Measurements from ENCODE around the gene DAZAP2. TPM values are rescaled to one million over a fixed set of nuclear protein-coding genes. Genes with fewer than 3 reads are reported as not detected.
"Not testable (repeated sequence)": the region's sequence is repeated elsewhere in the genome, so short reads cannot be mapped to it uniquely, and the experiment has no call there.

Gene DAZAP2
- polyA plus RNA-seq, 1 donor from 2014 or later: 97.9 TPM

GRCh38 chr12:51253276-51253675 lies 14.7 kb downstream of the DAZAP2 start:
- H3K9me3 ChIP-seq (ENCODE audit: low read length): no peaks in the 10 kb centered on the region
- no peak overlapping the region for H3K4me3 ChIP-seq (ENCODE audit: low read length)
- H3K36me3 ChIP-seq (ENCODE audit: insufficient read depth, low read length): no peaks in the 10 kb centered on the region
- TF ChIP-seq RAD21 (conservative IDR thresholded peaks at IDR 0.05) (no peak), EP300 (conservative IDR thresholded peaks at IDR 0.05; ENCODE audit: poor library complexity, severe bottlenecking) (no peak), REST (IDR thresholded peaks at IDR 0.05; ENCODE audit: borderline replicate concordance) (no peak), MXI1 (conservative IDR thresholded peaks at IDR 0.05; ENCODE audit: poor library complexity, severe bottlenecking) (no peak), POLR2AphosphoS5 (IDR thresholded peaks at IDR 0.05) (no peak), SMC3 (conservative IDR thresholded peaks at IDR 0.05; ENCODE audit: poor library complexity) (no peak), EZH2 (IDR thresholded peaks at IDR 0.05; ENCODE audit: borderline replicate concordance, insufficient read depth, low read length, poor library complexity, severe bottlenecking) (no peak), TAF1 (IDR thresholded peaks at IDR 0.05; ENCODE audit: low read depth) (no peak), CTCF (IDR thresholded peaks at IDR 0.05; ENCODE audit: poor library complexity, severe bottlenecking) (no peak)
- H3K27me3 ChIP-seq (ENCODE audit: insufficient read depth, low read depth, low read length): no peaks in the 10 kb centered on the region
- no peak overlapping the region for H2AFZ ChIP-seq (ENCODE audit: low read depth, low read length)
- H3K79me2 ChIP-seq (replicated peaks; ENCODE audit: insufficient read depth, low read length): no peaks in the 10 kb centered on the region
- no peaks in the 10 kb centered on the region for H3K9me2 ChIP-seq (ENCODE audit: insufficient read depth, low read length)
- no peak overlapping the region for H3K9ac ChIP-seq (ENCODE audit: low read length)
- H3K27ac ChIP-seq (ENCODE audit: low read length): no peak overlapping the region
- no peaks in the 10 kb centered on the region for H3F3A ChIP-seq (ENCODE audit: insufficient read depth, low read length, poor library complexity, severe bottlenecking)
- no peak overlapping the region for H3K4me2 ChIP-seq (ENCODE audit: low read length)
- no peaks in the 10 kb centered on the region for H4K20me1 ChIP-seq (ENCODE audit: insufficient read depth)

- H2AFZ ChIP-seq (ENCODE audit: low read depth, low read length): no peak overlapping the region
- H3K36me3 ChIP-seq (ENCODE audit: insufficient read depth, low read length): no peaks in the 10 kb centered on the region
- H3K27me3 ChIP-seq (ENCODE audit: insufficient read depth, low read depth, low read length): no peaks in the 10 kb centered on the region
- no peaks in the 10 kb centered on the region for H3K9me3 ChIP-seq (ENCODE audit: low read length)
- H3K4me2 ChIP-seq (ENCODE audit: low read length): no peak overlapping the region
- H3F3A ChIP-seq (ENCODE audit: insufficient read depth, low read length, poor library complexity, severe bottlenecking): no peaks in the 10 kb centered on the region
- H3K9ac ChIP-seq (ENCODE audit: low read length): no peak overlapping the region
- H3K4me3 ChIP-seq (ENCODE audit: low read length): no peak overlapping the region
- no peaks in the 10 kb centered on the region for H3K79me2 ChIP-seq (replicated peaks; ENCODE audit: insufficient read depth, low read length)
- no peak for TF ChIP-seq EZH2 (IDR thresholded peaks at IDR 0.05; ENCODE audit: borderline replicate concordance, insufficient read depth, low read length, poor library complexity, severe bottlenecking)
- TF ChIP-seq REST (IDR thresholded peaks at IDR 0.05; ENCODE audit: borderline replicate concordance): no peak
- no peak for TF ChIP-seq MXI1 (conservative IDR thresholded peaks at IDR 0.05; ENCODE audit: poor library complexity, severe bottlenecking)
- no peak for TF ChIP-seq POLR2AphosphoS5 (IDR thresholded peaks at IDR 0.05)
- TF ChIP-seq RAD21 (conservative IDR thresholded peaks at IDR 0.05): no peak
- no peak for TF ChIP-seq SMC3 (conservative IDR thresholded peaks at IDR 0.05; ENCODE audit: poor library complexity)
- no peak for TF ChIP-seq EP300 (conservative IDR thresholded peaks at IDR 0.05; ENCODE audit: poor library complexity, severe bottlenecking)
- H3K27ac ChIP-seq (ENCODE audit: low read length): no peak overlapping the region
- no peaks in the 10 kb centered on the region for H4K20me1 ChIP-seq (ENCODE audit: insufficient read depth)
- H3K9me2 ChIP-seq (ENCODE audit: insufficient read depth, low read length): no peaks in the 10 kb centered on the region
Observed at GRCh38 chr12:51254536-51254935, 15.9 kb downstream of the DAZAP2 start.

GRCh38 chr12:51259600-51259999 lies 21.0 kb downstream of the DAZAP2 start:
- not testable (repeated sequence) for H3K79me2 ChIP-seq (replicated peaks; ENCODE audit: insufficient read depth, low read length); H3K9ac ChIP-seq (ENCODE audit: low read length); H3K4me3 ChIP-seq (ENCODE audit: low read length); H4K20me1 ChIP-seq (ENCODE audit: insufficient read depth); H3K36me3 ChIP-seq (ENCODE audit: insufficient read depth, low read length); H2AFZ ChIP-seq (ENCODE audit: low read depth, low read length); H3F3A ChIP-seq (ENCODE audit: insufficient read depth, low read length, poor library complexity, severe bottlenecking); H3K4me2 ChIP-seq (ENCODE audit: low read length); H3K9me3 ChIP-seq (ENCODE audit: low read length); H3K9me2 ChIP-seq (ENCODE audit: insufficient read depth, low read length); H3K27ac ChIP-seq (ENCODE audit: low read length); H3K27me3 ChIP-seq (ENCODE audit: insufficient read depth, low read depth, low read length)

Data from neural cell (in vitro differentiated cells).